Activated effector memory CD4-positive, alpha-beta T cell treated with anti-CD3 and anti-CD28 coated beads, Interleukin-2, amount 50 U/mL, for 16 hours (primary cell): ENCODE data around the gene REEP3.
A peak's percentile ranks its signal among the peaks of the same experiment; 100 is the strongest.

Source experiments
- DNase-seq: peaks from one replicate; pipeline ENCODE4 v3.0.0-alpha.2; 2020

REEP3 gene

DNA sequence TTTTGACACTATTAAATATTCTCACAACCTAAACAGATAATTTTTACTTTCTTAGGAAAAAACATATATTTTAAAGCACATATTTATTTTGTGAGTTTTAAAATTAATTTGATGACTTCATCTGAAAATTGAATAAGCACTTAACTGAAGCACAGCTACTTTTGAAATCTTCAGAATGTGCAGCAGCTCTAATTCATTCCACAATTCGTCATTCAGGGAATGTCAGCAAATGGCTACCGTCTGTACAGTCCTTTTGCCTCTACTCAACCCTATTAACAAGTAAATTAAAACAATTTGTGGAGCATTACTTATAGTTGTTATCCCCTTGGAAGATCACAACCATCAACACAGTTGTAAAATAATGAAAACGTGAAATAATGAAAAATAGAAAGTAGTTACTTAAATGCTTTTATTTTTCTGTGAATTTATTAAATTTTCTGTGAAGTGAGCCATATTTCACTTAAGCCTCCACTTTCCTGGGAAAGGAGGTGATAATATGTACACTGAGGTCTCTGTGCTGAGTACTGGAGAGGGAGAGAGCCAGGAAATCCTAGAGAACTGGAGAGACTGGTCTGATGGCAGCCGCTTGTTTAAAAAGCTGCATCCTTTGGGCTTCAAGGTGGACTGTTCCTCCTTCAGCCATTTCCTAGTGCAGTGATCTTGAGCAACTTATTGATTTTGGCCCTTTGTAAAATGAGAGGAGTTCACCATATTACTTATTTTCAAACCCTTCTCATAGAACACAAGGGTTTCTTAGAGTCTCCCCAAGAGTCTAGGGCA is 70.6 kb downstream of the REEP3 start:
- DNase-seq = no peak

DNA sequence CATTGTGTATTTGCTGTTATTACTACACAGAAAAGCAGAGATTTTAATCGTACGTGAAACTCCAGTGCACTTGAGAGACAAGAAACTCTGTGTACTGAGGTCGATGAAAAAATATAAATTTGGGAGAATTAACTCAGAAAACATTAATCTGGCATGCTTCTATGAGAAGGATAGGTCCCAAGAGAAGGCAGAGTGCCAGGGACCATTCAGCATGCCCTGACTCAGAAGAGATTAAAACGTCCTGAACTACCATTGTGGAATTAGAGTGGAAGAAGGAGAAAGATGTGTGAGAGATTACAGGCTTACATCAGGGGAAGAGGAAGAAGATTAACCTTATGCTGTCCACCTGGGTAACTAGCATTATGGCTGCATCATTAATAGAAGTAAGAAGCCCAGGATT is 72.4 kb downstream of the REEP3 start:
- no peak for DNase-seq

DNA sequence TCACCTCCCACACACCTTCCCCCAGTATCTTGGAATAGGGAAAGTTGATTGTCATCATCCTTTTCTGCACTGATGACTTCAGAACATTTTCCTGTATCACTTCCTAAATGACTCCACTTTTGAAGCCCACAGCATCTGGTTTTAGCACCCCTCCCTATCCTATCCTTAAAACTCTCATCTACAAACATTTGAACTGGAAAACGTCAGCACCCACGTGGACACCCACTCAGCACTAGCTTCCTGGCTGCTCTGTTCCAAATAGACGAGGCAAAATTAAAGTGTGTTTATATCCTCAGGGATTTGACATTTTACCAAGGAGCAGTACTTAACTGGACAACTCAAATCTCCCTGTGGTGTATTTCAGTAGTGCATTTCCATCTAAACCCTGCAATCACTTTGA is 73.9 kb downstream of the REEP3 start:
- no peak for DNase-seq

DNA sequence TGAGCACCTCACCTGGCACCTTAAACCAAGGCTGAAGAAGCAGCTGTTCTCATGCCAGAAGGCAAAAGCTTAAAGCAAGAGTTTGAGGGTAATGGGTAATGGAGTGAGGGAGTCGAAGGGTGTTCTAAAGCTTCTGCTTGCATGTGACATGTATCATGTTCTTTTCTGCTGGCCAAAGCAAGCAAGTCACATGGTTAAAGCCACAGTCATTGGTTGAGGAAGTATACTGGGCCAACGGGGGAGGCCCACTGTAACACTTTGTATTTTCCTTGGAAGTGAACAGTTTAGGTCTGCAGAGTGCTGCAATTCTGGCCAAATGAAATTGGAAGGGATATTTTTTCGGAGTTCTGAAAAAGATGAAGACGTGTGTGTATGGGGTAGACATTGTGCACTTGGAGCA is 75.7 kb downstream of the REEP3 start:
- no peak for DNase-seq

DNA sequence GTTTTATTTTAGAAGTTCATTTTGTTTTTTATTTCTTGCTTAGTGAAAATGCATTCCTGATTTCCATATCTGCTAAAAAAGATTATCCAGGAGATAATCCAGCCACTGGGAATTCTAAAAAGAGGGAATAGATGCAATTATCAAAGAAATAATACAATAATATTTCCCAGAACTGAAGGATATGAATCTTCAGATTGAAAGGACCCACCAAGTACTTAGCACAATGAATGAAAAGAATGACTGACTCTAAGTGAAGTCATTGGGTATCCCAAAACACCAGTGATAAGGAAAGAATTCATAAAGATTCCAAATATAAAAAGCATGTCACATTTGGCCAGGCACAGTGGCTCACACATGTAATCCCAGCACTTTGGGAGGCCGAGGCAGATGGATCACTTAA is 79.3 kb downstream of the REEP3 start:
- DNase-seq = no peak

DNA sequence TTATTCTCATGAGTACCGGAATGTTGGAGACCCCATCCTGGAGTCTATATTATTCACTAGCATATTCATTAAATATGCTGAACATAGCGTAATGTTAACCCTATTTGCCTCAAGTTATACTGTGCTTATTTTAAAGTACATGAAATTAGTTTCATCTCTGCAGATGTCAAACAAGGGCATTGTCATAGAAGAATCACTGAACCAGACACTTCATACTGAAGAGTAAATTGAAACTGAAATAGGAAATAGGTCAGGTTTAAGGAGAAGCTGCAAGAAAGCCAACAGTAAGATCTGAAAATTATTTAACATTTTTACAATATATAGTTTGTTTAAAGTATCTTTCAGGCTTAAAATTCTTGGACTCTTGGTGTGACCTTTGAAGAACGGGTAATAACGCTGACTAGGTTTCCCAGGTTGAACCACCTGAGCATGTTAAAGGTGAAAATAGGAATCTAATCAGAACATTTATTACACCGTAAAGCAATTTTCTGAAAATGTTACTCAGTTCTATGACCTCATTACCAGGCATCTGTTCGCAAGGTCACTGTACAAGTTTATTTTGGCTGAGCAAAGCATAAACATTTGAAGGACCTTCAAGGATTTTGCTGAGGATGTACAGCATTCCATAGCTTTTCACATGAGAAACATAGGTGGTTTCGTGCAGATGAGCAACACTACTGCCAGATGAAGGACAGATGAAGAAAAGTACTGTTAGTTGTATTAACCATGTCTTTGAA is 82.7 kb downstream of the REEP3 start:
- DNase-seq = no peak

DNA sequence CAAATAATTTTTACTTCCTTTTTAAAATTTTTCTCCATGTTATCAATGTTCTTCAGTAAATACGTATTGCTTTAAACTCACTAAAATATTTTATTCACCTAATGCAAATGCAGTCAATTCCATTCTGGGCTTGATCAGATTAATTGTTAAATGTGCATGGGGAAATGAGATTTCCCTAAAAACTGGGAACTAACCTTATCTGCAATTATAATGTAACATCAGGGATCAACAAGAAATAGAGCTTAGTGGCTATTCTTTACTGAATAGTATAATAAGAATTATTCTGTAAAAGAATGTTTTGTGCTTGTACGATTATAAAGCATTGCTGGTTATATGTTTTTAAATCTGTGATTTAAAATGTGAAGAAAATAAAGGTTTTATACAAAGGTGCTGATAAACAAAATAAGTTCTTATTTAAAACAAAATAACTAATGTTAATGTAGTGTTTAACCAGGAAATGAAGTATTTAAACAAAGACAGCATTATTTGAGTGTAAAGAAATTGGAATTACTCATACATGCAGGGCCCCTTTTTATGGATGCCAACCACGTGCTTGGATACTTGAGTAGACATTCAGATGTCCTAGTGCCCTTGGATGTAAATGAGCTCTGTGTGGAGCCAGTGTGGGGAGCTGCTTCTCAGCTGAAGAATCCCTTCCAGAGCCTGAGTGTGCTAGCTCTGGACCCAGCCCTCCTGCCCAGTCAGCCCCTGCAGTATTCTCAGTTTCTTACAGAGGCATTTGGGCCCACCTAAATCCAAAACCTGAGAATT is 84.2 kb downstream of the REEP3 start:
- no peak for DNase-seq

DNA sequence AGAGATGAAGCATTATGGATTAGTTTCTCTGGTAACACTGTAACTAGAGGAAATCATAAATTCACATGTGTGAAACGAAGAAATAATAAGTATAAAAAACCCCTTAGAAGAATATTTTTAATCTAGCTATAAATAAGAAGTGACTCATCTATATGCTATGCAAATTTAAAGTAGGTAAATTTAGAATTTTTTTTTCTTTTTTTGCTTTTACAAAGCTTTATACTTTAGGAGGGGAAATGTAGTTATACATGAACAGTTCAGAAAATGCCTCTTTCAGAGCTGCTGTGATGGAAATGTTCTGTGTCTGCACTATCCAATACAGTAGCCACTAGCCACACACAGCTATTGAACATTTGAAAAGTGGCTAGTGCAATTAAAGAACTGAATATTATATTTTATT is 87.3 kb downstream of the REEP3 start:
- no peak for DNase-seq

DNA sequence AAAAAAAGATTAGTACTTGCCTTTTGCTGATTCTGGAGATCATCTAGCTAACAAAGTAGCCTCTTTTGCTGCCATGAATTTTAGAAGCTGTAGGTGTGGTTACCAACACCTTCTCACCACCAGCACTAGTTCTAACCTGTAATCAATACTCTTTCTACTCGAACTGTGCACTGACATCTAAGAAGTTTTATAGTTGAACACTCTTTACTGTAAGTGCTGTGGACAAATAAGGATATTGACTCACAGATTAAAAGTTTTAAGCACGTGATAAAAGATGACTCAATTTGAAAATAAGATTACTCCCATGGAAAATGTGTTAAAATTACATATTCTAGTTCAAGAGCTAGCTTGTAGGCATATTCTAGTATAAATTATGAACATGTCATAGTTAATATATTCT is 89.9 kb downstream of the REEP3 start:
- DNase-seq = no peak

DNA sequence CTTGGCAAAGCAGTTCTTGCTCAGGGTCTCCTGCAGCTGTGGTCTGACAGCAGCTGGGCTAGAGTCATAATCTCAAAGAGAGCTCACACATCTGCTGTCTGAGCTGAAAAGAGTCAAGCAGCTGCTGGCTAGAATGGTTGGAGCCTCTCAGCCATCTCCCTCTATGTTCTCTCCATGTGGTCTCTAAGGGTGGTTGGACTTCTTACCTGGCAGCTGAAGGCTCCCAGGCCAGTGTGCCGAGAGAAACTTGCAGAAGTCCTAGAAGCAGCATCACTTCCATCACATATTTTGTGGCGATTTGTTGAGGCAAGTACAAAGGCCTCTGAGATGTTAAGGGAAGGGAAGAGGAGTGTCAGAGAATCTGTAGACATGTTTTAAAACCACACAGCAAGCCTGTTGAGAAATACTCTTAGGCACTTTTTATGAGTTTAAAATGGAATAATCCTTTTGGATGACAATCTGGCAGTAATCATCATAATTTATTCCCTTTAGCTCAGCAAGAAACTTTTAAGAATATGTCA is 93.2 kb downstream of the REEP3 start:
- no peak for DNase-seq

DNA sequence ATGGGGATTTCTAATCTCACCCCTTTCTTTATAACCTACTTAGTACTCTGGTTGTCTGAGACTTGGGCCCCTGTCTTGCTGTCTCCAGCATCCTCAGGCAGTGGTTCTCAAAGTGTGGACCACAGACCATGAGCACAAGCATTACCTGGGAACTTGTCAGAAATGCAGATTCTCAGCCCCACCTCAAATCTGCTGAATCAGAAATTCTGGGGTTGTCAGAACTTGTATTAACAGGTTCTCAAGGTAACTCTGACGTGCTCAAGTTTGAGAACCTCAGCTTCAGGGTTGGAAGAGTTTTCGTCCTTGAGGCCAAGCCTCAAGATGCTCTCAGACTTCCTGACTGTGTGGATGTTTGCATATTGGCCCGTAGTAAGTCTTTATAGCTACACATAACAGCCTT is 97.4 kb downstream of the REEP3 start:
- no peak for DNase-seq

DNA sequence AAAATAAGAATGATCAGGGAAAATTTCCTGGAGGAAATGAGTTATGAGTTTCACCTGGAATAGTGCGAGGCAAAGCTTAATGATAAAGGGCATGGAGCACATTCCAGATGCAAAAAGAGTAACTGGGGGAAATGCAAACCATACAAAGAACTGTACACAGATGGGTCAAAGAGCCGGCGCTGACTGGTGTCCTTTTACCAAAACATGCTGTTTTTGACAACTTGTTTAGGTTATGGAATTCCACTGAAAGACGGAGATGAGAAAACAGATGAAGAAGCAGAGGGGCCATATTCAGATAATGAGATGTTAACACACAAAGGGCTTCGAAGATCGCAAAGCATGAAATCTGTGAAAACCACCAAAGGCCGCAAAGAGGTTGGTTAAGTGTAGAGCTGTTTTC is 98.2 kb downstream of the REEP3 start:
- DNase-seq = no peak

DNA sequence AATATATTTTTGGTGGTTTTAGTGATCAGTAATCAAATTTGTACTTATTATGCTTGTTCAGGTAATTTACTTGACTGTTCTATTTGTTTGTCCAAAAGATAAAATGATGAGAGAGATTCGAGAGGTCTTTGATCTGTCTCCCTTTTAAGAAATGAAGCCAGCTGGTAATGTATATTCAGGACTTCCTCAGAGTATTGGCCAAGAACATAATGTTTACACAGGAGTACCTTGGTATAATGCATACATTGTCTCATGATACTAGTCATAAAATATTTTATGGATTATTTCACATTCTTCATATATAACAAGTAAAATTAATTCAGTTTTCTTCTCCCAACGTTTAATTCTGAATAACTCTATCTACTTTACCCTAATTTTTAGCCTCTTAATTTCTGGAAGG is 100.9 kb downstream of the REEP3 start:
- no peak for DNase-seq

DNA sequence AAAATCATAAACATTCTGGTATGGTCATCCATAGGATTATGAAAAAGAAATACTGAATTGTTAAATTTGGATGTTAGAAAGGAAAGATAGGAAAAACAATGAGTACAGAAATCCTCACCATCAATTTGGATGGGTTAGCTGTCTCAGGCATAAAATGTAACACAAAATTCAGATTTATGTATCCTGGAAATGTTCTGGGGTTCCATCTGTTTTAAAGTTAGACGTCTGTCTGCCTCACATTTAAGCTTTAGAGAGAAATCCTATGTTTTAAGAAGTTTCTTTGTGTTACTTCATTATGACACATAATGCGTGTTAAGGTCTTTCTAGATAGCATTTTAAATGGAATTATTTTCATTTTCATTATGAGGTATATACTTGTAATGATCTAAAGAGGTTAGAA is 103.5 kb downstream of the REEP3 start:
- DNase-seq = no peak

DNA sequence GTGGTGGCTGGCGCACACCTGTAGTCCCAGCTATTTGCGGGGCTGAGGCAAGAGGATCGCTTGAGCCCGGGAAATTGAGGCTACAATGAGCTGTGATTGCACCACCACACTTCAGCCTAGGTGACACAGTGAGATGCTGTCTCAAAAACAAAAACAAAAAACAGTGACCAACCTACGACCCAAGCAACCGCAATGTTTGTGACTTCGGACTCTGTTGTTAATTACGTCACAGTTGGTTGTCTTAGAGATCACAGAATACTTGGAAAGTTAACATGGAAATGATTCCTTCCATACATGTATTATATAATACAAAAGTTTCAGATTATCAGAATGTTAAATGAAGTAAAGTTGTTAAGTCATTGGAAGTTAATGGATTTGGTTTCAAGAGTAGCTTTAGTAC is 106.2 kb downstream of the REEP3 start:
- no peak for DNase-seq

DNA sequence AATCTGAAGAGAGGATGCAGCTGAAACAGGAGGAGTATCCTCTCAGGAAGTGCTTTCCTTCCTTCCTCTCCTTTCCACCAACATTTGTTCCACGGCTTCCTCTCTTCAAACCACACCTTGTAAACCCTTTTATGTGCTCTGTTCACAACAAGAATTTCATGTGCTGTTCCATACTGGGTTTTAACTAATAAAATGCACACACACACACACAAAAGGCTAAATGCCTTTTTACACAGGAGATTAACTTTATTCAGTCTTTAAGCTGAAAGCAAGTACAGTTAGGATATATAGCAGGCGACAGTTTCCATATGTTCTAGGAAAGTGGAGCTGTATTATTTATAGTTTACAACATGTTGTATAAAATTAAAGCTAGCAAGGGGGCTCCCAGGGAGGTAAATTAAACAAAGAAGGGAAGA is 106.7 kb downstream of the REEP3 start:
- DNase-seq = no peak

DNA sequence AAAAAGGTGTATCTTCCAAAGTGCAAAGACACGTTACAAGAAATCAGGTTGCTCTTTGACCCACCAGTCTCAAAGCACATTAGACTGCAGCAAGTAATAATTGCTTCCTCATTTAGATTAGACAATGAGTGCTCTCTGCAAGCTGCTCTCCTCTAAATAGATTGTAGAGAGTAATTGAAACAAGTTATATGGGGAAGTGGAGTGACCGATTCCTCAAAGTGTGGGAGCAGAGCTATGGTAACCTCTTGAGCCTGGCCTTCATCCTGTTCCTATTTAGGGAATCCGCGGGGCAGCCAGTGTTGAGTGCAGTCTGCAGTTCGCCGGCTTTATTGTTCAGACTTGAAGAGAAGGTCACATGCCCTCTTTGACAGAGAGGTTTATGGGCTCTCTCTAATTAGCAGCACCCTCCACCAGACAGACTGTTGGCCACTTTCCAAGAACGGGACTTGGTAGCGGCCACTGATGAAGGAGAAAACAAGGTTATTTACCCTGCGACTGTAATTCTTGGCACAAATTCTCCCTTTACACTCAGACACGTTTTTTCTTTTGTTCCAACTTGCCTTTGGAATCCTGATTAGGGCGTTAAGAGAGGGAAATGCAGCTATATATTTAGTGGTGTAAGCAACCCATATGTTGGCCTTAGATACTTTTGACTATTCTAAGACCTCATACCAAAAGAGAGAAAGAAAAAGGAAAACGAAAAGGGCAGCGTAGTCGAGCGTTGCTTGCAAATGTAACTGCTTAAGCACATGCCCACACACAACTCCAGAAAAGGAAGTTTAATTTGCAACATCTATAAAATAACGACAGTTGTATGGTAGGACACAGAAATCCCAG is 107.5 kb downstream of the REEP3 start:
- DNase-seq = no peak

DNA sequence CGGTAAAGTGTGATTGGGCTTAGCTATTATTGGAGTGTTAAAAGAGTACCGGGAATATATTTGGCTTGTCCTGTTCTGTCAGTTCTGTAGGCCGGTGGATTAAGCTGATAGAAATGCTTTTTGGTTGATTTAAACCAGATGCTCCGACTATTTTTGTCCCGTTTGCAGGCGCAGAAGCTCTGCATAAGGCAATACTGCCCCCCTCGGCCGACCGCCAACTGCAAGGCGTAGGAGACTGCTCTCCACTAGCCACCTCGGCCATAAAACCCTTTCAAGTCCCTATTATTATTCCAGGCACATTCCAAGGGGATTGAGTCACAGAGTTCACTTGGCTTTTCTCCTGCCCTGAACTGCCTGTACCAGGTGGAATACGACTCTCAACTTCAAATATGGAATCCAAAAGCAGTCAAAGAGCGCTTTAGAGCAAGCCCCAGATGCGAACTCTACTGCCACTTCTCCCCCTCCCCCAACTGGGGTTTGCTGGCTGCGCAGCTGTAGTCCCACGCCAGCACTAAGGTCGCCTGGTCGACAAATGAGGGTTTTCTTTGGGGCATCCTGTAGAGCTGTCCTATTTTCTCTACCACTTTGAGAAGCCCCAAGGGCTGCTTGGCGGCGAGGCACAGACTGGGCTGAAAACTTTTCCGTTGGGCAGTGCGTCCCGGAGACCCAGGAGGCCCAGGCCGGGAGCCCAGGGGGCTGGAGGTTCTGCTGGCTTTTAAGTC is 108.3 kb downstream of the REEP3 start:
- DNase-seq = peak; percentile 91

DNA sequence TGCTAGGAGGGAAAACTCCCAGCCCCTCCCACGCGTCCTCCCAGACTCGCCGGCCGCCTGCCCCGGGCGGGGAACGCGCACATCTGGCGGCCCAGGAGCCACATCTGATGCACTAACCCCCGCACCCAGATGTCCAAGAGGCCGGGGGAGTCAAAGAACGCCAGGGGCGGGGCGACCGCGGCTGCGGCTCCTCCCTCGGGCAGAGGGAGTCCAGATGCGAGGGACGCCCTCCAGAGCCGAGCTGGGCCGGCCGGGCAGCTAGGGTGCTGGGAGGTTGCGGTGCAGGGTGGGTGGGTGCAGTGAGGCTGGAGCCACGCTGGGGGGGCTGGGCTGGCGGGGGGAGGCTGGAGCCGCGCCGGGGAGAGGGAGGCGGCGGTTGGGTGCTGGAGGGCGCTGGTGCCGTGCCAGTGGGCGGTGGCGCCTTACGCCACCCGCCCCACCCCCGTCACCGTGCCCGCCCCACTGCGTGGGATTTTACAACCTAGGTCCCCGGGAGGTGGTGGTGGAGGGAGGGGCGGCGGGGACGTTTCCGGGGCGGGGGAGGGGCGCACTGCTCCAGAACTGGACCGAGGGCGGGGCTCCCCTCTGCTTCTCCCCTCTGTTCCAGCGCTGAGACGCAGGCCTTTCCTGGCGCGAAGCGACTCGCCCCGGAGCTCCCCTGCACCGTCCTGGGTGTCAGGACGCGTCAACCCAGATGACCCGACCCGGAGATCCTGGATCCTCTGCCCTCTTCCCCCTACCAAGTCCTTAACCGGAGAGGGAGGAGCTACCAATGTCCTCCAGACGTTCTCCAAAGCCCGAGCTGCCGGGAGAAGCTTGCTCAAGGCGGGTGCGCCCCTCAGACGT is 109.1 kb downstream of the REEP3 start:
- peak; percentile 91 for DNase-seq

DNA sequence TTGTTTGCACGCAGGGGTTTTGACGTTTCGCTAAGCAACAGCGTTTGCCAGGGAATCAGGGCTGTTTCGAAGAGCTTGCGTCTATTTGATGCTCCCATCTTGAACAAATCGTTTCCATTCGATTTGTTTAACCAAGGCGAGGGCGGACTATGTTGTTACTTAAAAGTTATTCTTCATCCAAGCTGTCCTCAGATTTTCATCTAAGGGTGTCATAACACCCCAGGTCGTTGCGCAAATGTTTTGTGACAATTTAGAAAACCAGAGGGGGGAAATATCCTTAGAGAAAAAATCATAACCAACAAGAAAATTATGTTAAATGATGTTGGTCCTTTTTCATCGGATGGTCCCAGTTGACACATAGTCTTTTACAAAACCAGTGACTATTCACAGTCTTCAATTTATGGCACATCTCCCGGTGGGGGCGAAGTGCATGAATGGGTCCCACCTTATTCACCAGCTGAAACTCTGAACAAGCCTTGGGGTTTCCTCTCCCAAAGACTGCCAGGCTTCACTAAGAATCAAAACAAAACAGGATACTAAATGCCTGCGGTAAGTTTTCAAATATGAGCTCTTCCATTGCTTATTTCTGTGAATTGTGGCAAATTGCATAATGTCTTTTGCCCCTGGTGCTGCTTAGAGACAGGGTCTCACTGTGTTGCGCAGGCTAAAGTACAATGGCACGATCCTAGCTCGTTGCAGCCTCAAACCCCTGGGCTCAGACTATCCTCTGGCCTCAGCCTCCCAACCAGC is 109.9 kb downstream of the REEP3 start:
- no peak for DNase-seq
